Measurements from ENCODE around the gene CEP76. TPM values are rescaled to one million over a fixed set of nuclear protein-coding genes. Genes with fewer than 3 reads are reported as not detected.

CEP76 gene
- total and polyA plus RNA-seq, 2 donors (not counting 3 experiments of a cell fraction or from before 2014, with no cell fraction given): 5.8 to 8.6 TPM

- Histone ChIP-seq H2AFZ (ENCODE audit: low read depth, low read length) (no peak overlapping the region), H3K27me3 (ENCODE audit: control insufficient read depth in 2 of 2, insufficient read depth in 2 of 2, low read length in 2 of 2) (no peaks in the 10 kb centered on the region), H3K79me2 (ENCODE audit: control insufficient read depth, insufficient read depth, low read length) (peaks cover 93% of the 10 kb centered on the region), H3K36me3 (ENCODE audit: control insufficient read depth in 2 of 2, extremely low read depth in 1 of 2, insufficient read depth in 2 of 2, low read length in 2 of 2) (no peaks in the 10 kb centered on the region), H3K4me2 (ENCODE audit: insufficient read depth, low read length) (no peak overlapping the region), H3K9me3 (replicated peaks; ENCODE audit: control insufficient read depth, insufficient read depth, low read length) (no peaks in the 10 kb centered on the region), H3K4me1 (ENCODE audit: control insufficient read depth, extremely low read depth, insufficient read depth, low read length) (peaks cover 24% of the 10 kb centered on the region), H4K20me1 (replicated peaks; ENCODE audit: control insufficient read depth, extremely low read depth, insufficient read depth, low read length) (peaks cover 6% of the 10 kb centered on the region), H3K27ac (ENCODE audit: insufficient read depth, low read depth, low read length) (no peak overlapping the region), H3K9ac (replicated peaks; ENCODE audit: extremely low read depth, insufficient read depth, low read length) (no peak overlapping the region), H3K4me3 (replicated peaks in 1 of 3; ENCODE audit: insufficient read depth in 1 of 3, low read depth in 1 of 3, low read length in 3 of 3) (no peak overlapping the region), H3K9me1 (replicated peaks; ENCODE audit: control insufficient read depth, extremely low read depth, insufficient read depth, low read length) (no peaks in the 10 kb centered on the region)
- BruUV-seq (replicated peaks): no TSS peak
- intact Hi-C loops (cut with micrococcal nuclease): loop anchor here (10.0 kb wide), 2 partner anchors 187 to 367 kb away; no protein-coding TSS in a partner anchor
- TF ChIP-seq JUN (IDR thresholded peaks at IDR 0.05; ENCODE audit: borderline replicate concordance, insufficient read depth, insufficient read length, low read depth) (no peak), POLR2AphosphoS5 (IDR thresholded peaks at IDR 0.05; ENCODE audit: insufficient read depth, low read depth, low read length) (no peak), EZH2 (IDR thresholded peaks at IDR 0.05; ENCODE audit: borderline replicate concordance, low read depth, low read length, severe bottlenecking) (no peak), CTCF (IDR thresholded peaks at IDR 0.05; ENCODE audit: extremely low read depth in 1 of 2, insufficient read depth in 1 of 2, low read depth in 1 of 2, low read length in 2 of 2) (no peak), MAX (IDR thresholded peaks at IDR 0.05; ENCODE audit: insufficient read depth, insufficient read length) (no peak)
- CTCF ChIA-PET: interaction anchor here (1.7 kb wide), 1 partner anchor 11 kb away, joined by 5 read pairs; no protein-coding TSS in a partner anchor
- FAIRE-seq: no peak
- no peak for DNase-seq (ENCODE audit: low read depth, low spot score)
- POLR2A ChIA-PET: no interaction called here
- dilution Hi-C loops (cut with MboI; ENCODE audit: extremely low pct_ligation_motif_present, low sequenced_read_pairs): no loop called here
Measured at GRCh38 chr18:12651651-12652050, 50.9 kb downstream of the CEP76 start.

All from endothelial cell of umbilical vein (primary cell).